Naive thymus-derived CD4-positive, alpha-beta T cell (primary cell): ENCODE measurements around the gene PLXNA1. TPM values are rescaled to one million over a fixed set of nuclear protein-coding genes. Genes with fewer than 3 reads are reported as not detected.

Source experiments
- ATAC-seq: fragments of 150-1000 bp; cut with Tn5 transposase; 2 replicates; pipeline ENCODE4 v1.10.0; 2021; ENCODE audit warnings: mild to moderate bottlenecking, moderate library complexity
- CTCF ChIA-PET: fragments of 350-600 bp; sonication (Branson Sonifier 250); formaldehyde crosslinking; loops from one replicate; lab custom pipeline; 2021; ENCODE audit warnings: antibody characterized with exemption; lab: Charles Lee
- POLR2A ChIA-PET: fragments of 350-600 bp; sonication (Branson Sonifier 250); formaldehyde crosslinking; loops from one replicate; lab custom pipeline; 2021; ENCODE audit warnings: antibody characterized with exemption, inconsistent platforms; lab: Charles Lee
- DNase-seq, 9 donors: peaks; one replicate each; pipeline versions ENCODE4 v3.0.0 to v3.0.0-alpha.2; 2020 to 2022; ENCODE audit warnings: mixed read lengths in 1 of 9
- H3K27ac ChIP-seq: one replicate; pipeline ENCODE4 v1.7.0; 2013; ENCODE audit warnings: mild to moderate bottlenecking, low read depth, low read length, moderate library complexity
- H3K27me3 ChIP-seq, 2 donors: one replicate each; pipeline ENCODE4 v1.7.0; 2013; ENCODE audit warnings: low read length in 2 of 2, mild to moderate bottlenecking in 2 of 2, moderate library complexity in 2 of 2; ENCODE audit not compliant: control insufficient read depth in 2 of 2, insufficient read depth in 2 of 2
- H3K36me3 ChIP-seq, 3 experiments: 1 replicate in 2 of 3; 2 replicates in 1 of 3; pipeline ENCODE4 v1.7.0; 2013; ENCODE audit warnings: low read length in 3 of 3, mild to moderate bottlenecking in 3 of 3, moderate library complexity in 1 of 3; ENCODE audit not compliant: insufficient read depth in 3 of 3, control insufficient read depth in 2 of 3
- H3K4me1 ChIP-seq, 2 donors: one replicate each; pipeline ENCODE4 v1.7.0; 2013; ENCODE audit warnings: low read length in 2 of 2, mild to moderate bottlenecking in 2 of 2, moderate library complexity in 1 of 2; ENCODE audit not compliant: control insufficient read depth in 2 of 2, insufficient read depth in 2 of 2
- H3K4me3 ChIP-seq: 2 replicates; pipeline ENCODE4 v1.7.0; 2013; ENCODE audit warnings: mild to moderate bottlenecking, low read length
- H3K9me3 ChIP-seq, 3 experiments: 1 replicate in 2 of 3; 2 replicates in 1 of 3; pipeline ENCODE4 v1.7.0; 2013; ENCODE audit warnings: low read length in 3 of 3; ENCODE audit not compliant: control insufficient read depth in 2 of 3
- H3K27ac Mint-ChIP-seq, 9 donors: one replicate each; pipeline ENCODE4 v1.8.0; 2020 to 2022; ENCODE audit warnings: mixed read lengths in 9 of 9, mild to moderate bottlenecking in 8 of 9, moderate library complexity in 5 of 9, inconsistent platforms in 2 of 9
- H3K27me3 Mint-ChIP-seq, 5 donors: one replicate each; pipeline ENCODE4 v1.8.0; 2021 to 2022; ENCODE audit warnings: mixed read lengths in 5 of 5, mild to moderate bottlenecking in 1 of 5
- H3K36me3 Mint-ChIP-seq, 5 donors: one replicate each; pipeline ENCODE4 v1.8.0; 2020 to 2022; ENCODE audit warnings: mixed read lengths in 5 of 5, mild to moderate bottlenecking in 3 of 5, inconsistent platforms in 1 of 5
- H3K4me1 Mint-ChIP-seq, 7 donors: one replicate each; pipeline ENCODE4 v1.8.0; 2020 to 2022; ENCODE audit warnings: mixed read lengths in 7 of 7, mild to moderate bottlenecking in 3 of 7, inconsistent platforms in 1 of 7
- H3K4me3 Mint-ChIP-seq, 10 donors: one replicate each; pipeline ENCODE4 v1.8.0; 2020 to 2022; ENCODE audit warnings: mild to moderate bottlenecking in 10 of 10, mixed read lengths in 10 of 10, moderate library complexity in 6 of 10, inconsistent platforms in 2 of 10
- H3K9me3 Mint-ChIP-seq, 11 donors: one replicate each; pipeline ENCODE4 v1.8.0; 2020 to 2022; ENCODE audit warnings: mixed read lengths in 11 of 11, mild to moderate bottlenecking in 4 of 11, inconsistent platforms in 1 of 11, moderate library complexity in 1 of 11
- intact Hi-C, 2 donors: fragments of 100-400 bp; cut with micrococcal nuclease; formaldehyde crosslinking; loops; one replicate each; pipeline ENCODE4 v1.15.1; 2023
- polyA plus RNA-seq, 2 donors: library from polyadenylated mRNA; unstranded; fragments of 300-500 nt; fragmentation: Illumina TruSeq; gene quantifications; one replicate each; pipeline ENCODE4 v1.2.3, GENCODE V29; 2021
- total RNA-seq, 6 experiments: library from RNA in 5 of 6; stranded (reverse) in 5 of 6; gene quantifications; 1 replicate in 5 of 6; 2 replicates in 1 of 6; pipeline ENCODE4 v1.2.3 and lab custom pipeline; 2021 to 2026

PLXNA1 gene
- total and polyA plus RNA-seq, 7 experiments from 2014 or later: 0.27 to 16.8 (median 9.4) TPM

DNA sequence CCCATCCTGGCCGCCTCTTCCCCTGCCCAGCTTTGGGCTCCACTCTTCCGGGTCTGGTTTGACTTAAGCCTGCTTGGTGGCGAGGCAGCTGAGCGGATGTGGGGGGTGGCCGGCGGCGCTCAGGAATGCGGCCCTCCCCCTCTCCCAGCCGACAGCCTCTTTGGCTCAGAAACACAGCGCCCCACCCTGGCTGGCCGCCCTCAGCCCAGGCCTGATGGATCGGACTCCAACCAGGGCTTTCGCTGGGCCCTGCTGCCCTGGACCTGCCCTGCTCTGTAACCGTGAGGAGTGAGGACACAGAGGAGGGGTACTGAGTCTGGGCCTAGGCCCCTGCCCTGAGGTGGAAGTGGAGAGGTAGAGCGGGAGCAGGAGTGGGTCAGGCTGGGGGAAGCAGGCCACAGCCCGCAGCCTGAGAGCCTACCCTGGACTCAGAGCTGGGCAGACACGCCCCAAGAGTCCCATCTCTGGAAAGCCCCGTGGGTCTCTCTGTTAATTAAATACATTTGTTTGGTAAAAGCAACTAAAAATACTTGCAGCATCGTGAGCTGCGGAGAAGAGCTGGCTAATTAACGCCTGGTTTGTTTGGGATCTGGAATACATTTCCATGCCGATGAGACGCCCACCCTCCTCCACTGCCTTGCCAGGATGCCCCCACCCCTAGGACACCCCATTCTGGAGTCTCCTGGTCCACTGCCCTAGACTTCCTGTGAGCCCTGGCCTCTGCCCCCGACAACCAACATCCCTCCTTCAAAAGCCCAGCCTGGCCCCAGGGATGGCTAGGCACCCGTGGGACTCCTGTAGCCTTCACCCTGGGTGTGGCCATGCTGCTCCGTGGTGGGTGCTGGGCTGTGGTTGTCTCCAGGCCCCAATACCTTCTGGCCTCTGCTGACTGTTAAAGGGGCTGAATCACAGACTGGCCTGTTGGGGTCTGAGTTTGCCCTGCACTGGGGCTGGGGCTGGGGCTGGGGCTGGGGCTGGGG lies 19.6 kb downstream of the PLXNA1 start:
- Mint-ChIP-seq H3K27ac (no peak overlapping the region), H3K36me3 (peaks cover 0 to 4% (median 0%) of the 10 kb centered on the region in 5 donors), H3K4me3 (no peak overlapping the region), H3K9me3 (no peaks in the 10 kb centered on the region), H3K27me3 (no peaks in the 10 kb centered on the region), H3K4me1 (peaks cover 0 to 2% (median 0%) of the 10 kb centered on the region in 7 donors)
- intact Hi-C loops: no loop called here
- CTCF ChIA-PET: no interaction called here
- no peaks in the 10 kb centered on the region for H3K27me3 ChIP-seq
- POLR2A ChIA-PET: no interaction called here
- no peak for ATAC-seq
- no peaks in the 10 kb centered on the region for H3K4me1 ChIP-seq
- H3K36me3 ChIP-seq: no peaks in the 10 kb centered on the region
- H3K9me3 ChIP-seq: no peaks in the 10 kb centered on the region
- no peak overlapping the region for H3K4me3 ChIP-seq
- DNase-seq: no peak
- H3K27ac ChIP-seq: no peak overlapping the region

DNA sequence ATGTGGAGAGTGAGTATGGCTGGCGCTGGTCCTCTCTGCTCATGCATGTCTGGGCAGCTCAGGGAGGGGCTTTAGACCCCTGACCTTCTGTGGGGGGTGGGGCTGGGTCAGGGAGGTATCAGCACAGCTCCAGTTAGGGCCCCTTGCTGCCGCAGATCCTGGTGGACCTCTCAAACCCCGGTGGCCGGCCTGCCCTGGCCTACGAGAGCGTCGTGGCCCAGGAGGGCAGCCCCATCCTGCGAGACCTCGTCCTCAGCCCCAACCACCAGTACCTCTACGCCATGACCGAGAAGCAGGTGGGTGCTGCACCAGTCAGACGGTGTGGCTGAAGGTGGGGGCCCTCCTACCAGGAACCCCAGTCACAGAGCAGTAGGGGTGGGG lies 20.2 kb downstream of the PLXNA1 start:
- H3K36me3 Mint-ChIP-seq: peaks cover 0 to 5% (median 0%) of the 10 kb centered on the region in 5 donors
- no peaks in the 10 kb centered on the region for H3K27me3 Mint-ChIP-seq
- no peaks in the 10 kb centered on the region for H3K36me3 ChIP-seq
- H3K27ac ChIP-seq: no peak overlapping the region
- H3K4me3 Mint-ChIP-seq: no peak overlapping the region
- H3K4me3 ChIP-seq: no peak overlapping the region
- H3K27ac Mint-ChIP-seq: no peak overlapping the region
- no peaks in the 10 kb centered on the region for H3K9me3 Mint-ChIP-seq
- DNase-seq: no peak
- ATAC-seq: no peak
- peaks cover 0 to 2% (median 0%) of the 10 kb centered on the region in 7 donors for H3K4me1 Mint-ChIP-seq
- POLR2A ChIA-PET: no interaction called here
- CTCF ChIA-PET: no interaction called here
- H3K4me1 ChIP-seq: no peaks in the 10 kb centered on the region
- no peaks in the 10 kb centered on the region for H3K9me3 ChIP-seq
- no peaks in the 10 kb centered on the region for H3K27me3 ChIP-seq
- intact Hi-C loops: no loop called here

DNA sequence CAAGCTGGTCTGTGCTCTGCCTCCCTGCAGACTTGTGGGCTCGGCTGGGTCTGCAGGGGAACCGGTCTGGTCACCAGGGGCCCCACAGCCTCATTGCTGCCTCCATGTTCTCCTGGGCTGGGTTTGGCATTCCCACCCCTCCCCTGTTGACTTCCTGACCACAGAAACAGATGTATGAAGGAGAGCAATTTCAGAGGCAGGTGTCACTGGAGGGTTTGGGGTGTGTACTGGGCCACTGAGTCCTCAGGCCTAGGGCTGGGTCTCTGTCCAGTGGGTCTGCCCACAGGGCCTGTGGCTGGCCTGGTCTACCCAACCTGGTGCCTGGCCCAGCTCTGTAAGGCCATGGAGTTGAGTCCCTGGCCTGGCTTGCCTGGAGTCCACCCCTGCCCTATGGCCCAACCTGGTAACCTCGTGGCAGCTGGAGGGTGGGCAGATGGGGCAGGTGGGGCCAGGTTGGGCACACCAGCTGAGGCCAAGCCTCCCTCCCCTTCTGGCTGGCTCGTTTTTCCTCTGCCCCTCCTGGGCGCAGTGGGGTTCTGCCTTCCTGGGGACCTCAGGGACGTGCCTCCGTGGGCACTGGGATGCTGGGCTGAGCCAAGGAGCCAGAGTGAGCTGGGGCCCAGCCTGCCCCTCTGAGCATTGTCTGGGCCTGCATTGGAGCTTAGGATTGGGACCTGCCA lies 20.8 kb downstream of the PLXNA1 start:
- no peak overlapping the region for H3K4me3 ChIP-seq
- ATAC-seq (no peak), DNase-seq (no peak)
- H3K27ac Mint-ChIP-seq: no peak overlapping the region
- no peaks in the 10 kb centered on the region for H3K36me3 ChIP-seq
- peaks cover 0 to 2% (median 0%) of the 10 kb centered on the region in 7 donors for H3K4me1 Mint-ChIP-seq
- ChIA-PET CTCF (interaction anchor here (0.6 kb wide), 2 partner anchors 320 to 931 kb away, joined by 3 to 4 read pairs; no protein-coding TSS in a partner anchor), POLR2A (no interaction called here)
- H3K27me3 Mint-ChIP-seq: no peaks in the 10 kb centered on the region
- H3K4me1 ChIP-seq: no peaks in the 10 kb centered on the region
- H3K27me3 ChIP-seq: no peaks in the 10 kb centered on the region
- intact Hi-C loops: no loop called here
- no peak overlapping the region for H3K4me3 Mint-ChIP-seq
- H3K27ac ChIP-seq: no peak overlapping the region
- no peaks in the 10 kb centered on the region for H3K9me3 ChIP-seq
- H3K9me3 Mint-ChIP-seq: no peaks in the 10 kb centered on the region
- peaks cover 0 to 5% (median 0%) of the 10 kb centered on the region in 5 donors for H3K36me3 Mint-ChIP-seq

DNA sequence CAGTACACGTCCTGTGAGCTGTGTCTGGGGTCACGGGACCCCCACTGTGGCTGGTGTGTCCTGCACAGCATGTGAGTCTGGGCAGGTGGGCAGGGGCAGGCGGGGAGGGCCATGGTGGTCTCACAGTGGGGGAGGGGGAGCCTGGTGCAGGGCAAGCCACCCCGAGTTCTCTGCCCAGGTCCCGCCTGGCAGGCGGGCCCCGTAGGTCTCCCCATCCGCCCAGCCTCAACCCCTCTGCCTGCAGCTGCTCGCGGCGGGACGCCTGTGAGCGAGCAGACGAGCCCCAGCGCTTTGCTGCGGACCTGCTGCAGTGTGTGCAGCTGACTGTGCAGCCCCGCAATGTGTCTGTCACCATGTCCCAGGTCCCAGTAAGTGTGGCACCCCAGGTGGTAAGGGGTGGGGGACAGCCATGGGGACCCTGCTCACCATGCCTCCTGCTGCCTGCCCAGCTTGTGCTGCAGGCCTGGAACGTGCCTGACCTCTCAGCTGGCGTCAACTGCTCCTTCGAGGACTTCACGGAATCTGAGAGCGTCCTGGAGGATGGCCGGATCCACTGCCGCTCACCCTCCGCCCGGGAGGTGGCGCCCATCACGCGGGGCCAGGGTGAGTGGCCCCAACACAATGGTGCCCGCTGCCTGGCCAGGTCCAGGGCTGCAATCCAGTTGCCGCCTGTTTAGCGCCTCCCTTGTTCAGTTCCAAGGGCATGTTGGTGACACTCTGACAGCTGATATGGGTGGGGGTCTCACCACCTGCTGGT lies 21.9 kb downstream of the PLXNA1 start:
- H3K27ac Mint-ChIP-seq: no peak overlapping the region
- ChIA-PET CTCF (interaction anchor here (0.6 kb wide), 2 partner anchors 321 to 932 kb away, joined by 3 to 4 read pairs; no protein-coding TSS in a partner anchor), POLR2A (no interaction called here)
- no peaks in the 10 kb centered on the region for H3K9me3 Mint-ChIP-seq
- no peaks in the 10 kb centered on the region for H3K27me3 Mint-ChIP-seq
- no peaks in the 10 kb centered on the region for H3K36me3 ChIP-seq
- no peaks in the 10 kb centered on the region for H3K4me1 ChIP-seq
- no peaks in the 10 kb centered on the region for H3K9me3 ChIP-seq
- no peaks in the 10 kb centered on the region for H3K27me3 ChIP-seq
- intact Hi-C loops: no loop called here
- H3K4me1 Mint-ChIP-seq: peaks cover 0 to 2% (median 0%) of the 10 kb centered on the region in 7 donors
- ATAC-seq (no peak), DNase-seq (no peak)
- peaks cover 0 to 5% (median 0%) of the 10 kb centered on the region in 5 donors for H3K36me3 Mint-ChIP-seq
- H3K27ac ChIP-seq: no peak overlapping the region
- no peak overlapping the region for H3K4me3 Mint-ChIP-seq
- no peak overlapping the region for H3K4me3 ChIP-seq

DNA sequence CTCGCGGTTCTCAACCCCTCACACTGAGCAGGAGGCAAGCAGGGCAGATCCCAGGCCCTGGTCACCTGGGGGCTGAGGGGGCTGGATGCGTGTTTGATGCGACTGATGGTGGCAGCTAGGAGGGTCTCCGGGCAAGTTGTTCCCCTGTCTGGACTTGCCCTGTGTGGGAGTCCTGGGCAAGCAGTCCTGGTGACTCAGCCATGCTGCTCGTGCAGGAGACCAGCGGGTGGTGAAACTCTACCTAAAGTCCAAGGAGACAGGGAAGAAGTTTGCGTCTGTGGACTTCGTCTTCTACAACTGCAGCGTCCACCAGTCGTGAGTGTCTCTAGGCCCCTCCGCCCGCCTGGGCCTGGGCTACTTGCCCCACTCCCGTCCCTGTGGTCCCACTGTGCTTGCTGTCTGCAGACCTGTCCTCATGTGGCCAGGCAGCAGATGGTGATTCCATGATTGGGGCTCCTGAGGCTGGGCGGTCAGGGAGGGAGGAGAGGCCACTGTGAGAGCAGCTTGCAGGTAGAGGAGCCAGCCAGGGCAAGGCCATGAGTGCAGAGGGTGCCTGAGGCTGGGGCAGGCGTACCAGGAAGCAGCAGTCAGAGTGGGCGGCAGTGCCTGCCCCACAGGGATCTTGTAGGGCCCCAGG lies 23.1 kb downstream of the PLXNA1 start:
- Mint-ChIP-seq H3K9me3 (no peaks in the 10 kb centered on the region), H3K4me3 (no peak overlapping the region), H3K4me1 (peaks cover 0 to 2% (median 0%) of the 10 kb centered on the region in 7 donors), H3K36me3 (peaks cover 0 to 5% (median 0%) of the 10 kb centered on the region in 5 donors), H3K27me3 (no peaks in the 10 kb centered on the region), H3K27ac (no peak overlapping the region)
- Histone ChIP-seq H3K9me3 (no peaks in the 10 kb centered on the region), H3K27me3 (no peaks in the 10 kb centered on the region), H3K27ac (no peak overlapping the region), H3K4me1 (no peaks in the 10 kb centered on the region), H3K36me3 (no peaks in the 10 kb centered on the region), H3K4me3 (no peak overlapping the region)
- CTCF ChIA-PET: no interaction called here
- ATAC-seq (no peak), DNase-seq (no peak)
- intact Hi-C loops: no loop called here
- POLR2A ChIA-PET: no interaction called here

DNA sequence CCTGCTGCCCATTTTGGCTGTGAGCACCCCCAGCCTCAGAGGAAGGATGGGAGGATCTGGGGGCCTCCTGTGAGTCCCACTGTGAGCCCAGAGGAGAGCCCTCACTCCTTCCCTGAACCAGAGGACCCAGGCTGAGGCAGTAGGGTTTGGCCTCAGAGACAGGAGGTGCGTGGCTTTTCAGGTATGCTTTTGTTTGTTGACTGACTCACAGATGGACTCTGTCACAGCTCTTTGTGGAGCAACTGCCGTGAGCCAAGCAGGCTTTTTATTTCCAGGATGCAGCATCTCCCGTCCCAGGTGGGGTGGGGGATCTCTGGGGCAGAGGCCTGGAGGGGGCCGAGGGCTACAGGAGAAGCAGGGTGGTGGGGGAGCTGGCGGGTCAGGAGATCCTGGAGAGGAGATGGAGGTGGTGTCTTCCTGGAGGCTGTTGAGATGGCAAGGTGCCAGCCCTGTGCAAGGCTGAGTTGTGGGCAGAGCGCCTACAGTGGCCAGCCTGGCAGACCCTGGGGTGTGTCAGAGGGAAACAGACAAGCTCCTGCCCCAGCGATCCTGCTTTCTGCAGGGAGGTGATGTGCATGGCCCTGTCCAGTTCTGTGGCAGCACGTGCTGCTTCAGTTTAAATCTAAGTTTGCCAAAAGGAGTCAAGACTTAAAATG lies 24.0 kb downstream of the PLXNA1 start:
- ChIA-PET POLR2A (no interaction called here), CTCF (no interaction called here)
- H3K4me3 ChIP-seq: no peak overlapping the region
- DNase-seq (no peak), ATAC-seq (no peak)
- H3K9me3 ChIP-seq: no peaks in the 10 kb centered on the region
- Mint-ChIP-seq H3K27ac (peak overlapping the region in 1 of 9 donors; percentile 70), H3K27me3 (no peaks in the 10 kb centered on the region), H3K36me3 (peaks cover 0 to 5% (median 0%) of the 10 kb centered on the region in 5 donors), H3K4me3 (no peak overlapping the region), H3K9me3 (no peaks in the 10 kb centered on the region), H3K4me1 (peaks cover 0 to 3% (median 0%) of the 10 kb centered on the region in 7 donors)
- no peaks in the 10 kb centered on the region for H3K27me3 ChIP-seq
- H3K4me1 ChIP-seq: no peaks in the 10 kb centered on the region
- H3K27ac ChIP-seq: no peak overlapping the region
- H3K36me3 ChIP-seq: peaks cover 0 to 3% (median 0%) of the 10 kb centered on the region in 3 experiments
- intact Hi-C loops: no loop called here
